HEK293T (cell line): ENCODE data around the gene PRR7.

ENCODE experiments used
- BHLHE40 ChIP-seq: fragments of 450-650 bp; IDR thresholded peaks from 2 replicates; pipeline ENCODE4 v1.6.1; 2016; ENCODE audit warnings: mild to moderate bottlenecking, moderate library complexity, borderline replicate concordance
- CTBP1 ChIP-seq: fragments of 450-650 bp; IDR thresholded peaks from 2 replicates; pipeline ENCODE4 v1.6.1; 2016; ENCODE audit warnings: borderline replicate concordance
- FOXA1 ChIP-seq: fragments of 450-650 bp; IDR thresholded peaks from 2 replicates; pipeline ENCODE4 v1.6.1; 2016; ENCODE audit warnings: mild to moderate bottlenecking
- FOXM1 ChIP-seq: fragments of 450-650 bp; IDR thresholded peaks from 2 replicates; pipeline ENCODE4 v1.6.1; 2017; ENCODE audit warnings: mild to moderate bottlenecking, borderline replicate concordance
- NFRKB ChIP-seq: fragments of 450-650 bp; IDR thresholded peaks from 2 replicates; pipeline ENCODE4 v1.6.1; 2016; ENCODE audit warnings: mild to moderate bottlenecking, moderate library complexity
- SP1 ChIP-seq: fragments of 450-650 bp; IDR thresholded peaks from 2 replicates; pipeline ENCODE4 v1.6.1; 2017
- SUZ12 ChIP-seq: fragments of 450-650 bp; IDR thresholded peaks from 2 replicates; pipeline ENCODE4 v1.6.1; 2016; ENCODE audit warnings: mild to moderate bottlenecking
- TF ChIP-seq, protein P1 (sequence below): fragments of 450-650 bp; IDR thresholded peaks from 2 replicates; pipeline ENCODE4 v1.6.1; 2016

DNA sequence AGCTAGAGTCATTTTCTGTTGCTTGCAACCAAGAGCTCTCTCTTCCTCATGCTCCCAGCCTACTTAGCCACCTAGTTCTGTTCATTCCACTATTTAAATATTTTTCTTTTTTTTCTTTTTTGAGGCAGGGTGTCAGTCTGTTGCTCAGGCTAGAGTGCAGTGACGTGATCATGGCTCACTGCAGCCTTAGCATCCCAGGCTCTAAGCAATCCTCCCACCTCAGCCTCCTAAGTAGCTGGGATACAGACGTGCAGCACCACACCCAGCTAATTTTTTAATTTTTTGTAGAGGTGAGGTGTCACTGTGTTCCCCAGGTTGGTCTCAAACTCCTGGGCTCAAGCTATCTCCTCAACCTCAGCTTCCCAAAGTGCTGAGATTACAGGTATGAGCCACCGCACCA lies 32.1 kb upstream of the PRR7 start:
- TF ChIP-seq, protein P1, sequence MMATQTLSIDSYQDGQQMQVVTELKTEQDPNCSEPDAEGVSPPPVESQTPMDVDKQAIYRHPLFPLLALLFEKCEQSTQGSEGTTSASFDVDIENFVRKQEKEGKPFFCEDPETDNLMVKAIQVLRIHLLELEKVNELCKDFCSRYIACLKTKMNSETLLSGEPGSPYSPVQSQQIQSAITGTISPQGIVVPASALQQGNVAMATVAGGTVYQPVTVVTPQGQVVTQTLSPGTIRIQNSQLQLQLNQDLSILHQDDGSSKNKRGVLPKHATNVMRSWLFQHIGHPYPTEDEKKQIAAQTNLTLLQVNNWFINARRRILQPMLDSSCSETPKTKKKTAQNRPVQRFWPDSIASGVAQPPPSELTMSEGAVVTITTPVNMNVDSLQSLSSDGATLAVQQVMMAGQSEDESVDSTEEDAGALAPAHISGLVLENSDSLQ: no peak
- TF ChIP-seq FOXM1 (no peak), SP1 (no peak), FOXA1 (no peak), SUZ12 (no peak), BHLHE40 (no peak), NFRKB (no peak), CTBP1 (no peak)
